ENCODE measurements around the gene SKA2. TPM values are rescaled to one million over a fixed set of nuclear protein-coding genes. Genes with fewer than 3 reads are reported as not detected.
"Not testable (repeated sequence)": the region's sequence is repeated elsewhere in the genome, so short reads cannot be mapped to it uniquely, and the experiment has no call there.

SKA2 gene
- total RNA-seq, 2 experiments from 2014 or later, result 49.2 to 56.1 TPM

- ChIA-PET POLR2A (interaction anchor here (0.6 to 2.1 kb wide), 3 partner anchors 15 to 551 kb away, joined by 3 to 19 read pairs (median 7); partner anchors contain the start of gene TRIM37), CTCF (interaction anchor here (0.6 kb wide), 1 partner anchor 104 kb away, joined by 3 read pairs; no protein-coding TSS in a partner anchor)
Observed at GRCh38 chr17:59155439-59156177, 622 bp upstream of the SKA2 start, which contains the start of gene PRR11. Gene PRR11 (plus strand): TSS chr17:59155746. CDS start chr17:59169753, 14,007 bp downstream.

GRCh38 chr17:59154292-59154720 is 680 bp downstream of the SKA2 start:
- ChIA-PET POLR2A (interaction anchor here (2.1 kb wide), 1 partner anchor 48 kb away, joined by 19 read pairs; the partner anchor contains the start of gene TRIM37), CTCF (interaction anchor here (0.8 kb wide), 1 partner anchor 26 kb away, joined by 3 read pairs; no protein-coding TSS in a partner anchor)

GRCh38 chr17:59152925-59153324 is 2.1 kb downstream of the SKA2 start:
- POLR2A ChIA-PET, result interaction anchor here (1.7 kb wide), 1 partner anchor 46 kb away, joined by 6 read pairs; the partner anchor contains the start of gene TRIM37
- CTCF ChIA-PET, result no interaction called here

GRCh38 chr17:59151591-59151990 is 3.4 kb downstream of the SKA2 start:
- ChIA-PET POLR2A (interaction anchor here (1.7 kb wide), 1 partner anchor 45 kb away, joined by 6 read pairs; the partner anchor contains the start of gene TRIM37), CTCF (interaction anchor here (1.5 kb wide), 1 partner anchor 45 kb away, joined by 3 read pairs; the partner anchor contains the start of gene TRIM37)

GRCh38 chr17:59151006-59151405 is 4.0 kb downstream of the SKA2 start:
- ChIA-PET POLR2A (interaction anchor here (1.7 kb wide), 1 partner anchor 44 kb away, joined by 6 read pairs; the partner anchor contains the start of gene TRIM37), CTCF (interaction anchor here (1.5 kb wide), 1 partner anchor 44 kb away, joined by 3 read pairs; the partner anchor contains the start of gene TRIM37)

- ChIA-PET CTCF (interaction anchor here (1.5 kb wide), 1 partner anchor 43 kb away, joined by 3 read pairs; the partner anchor contains the start of gene TRIM37), POLR2A (no interaction called here)
Observed at GRCh38 chr17:59149841-59150511, 5.0 kb downstream of the SKA2 start.

GRCh38 chr17:59149051-59149450 is 5.9 kb downstream of the SKA2 start:
- ChIA-PET POLR2A (no interaction called here), CTCF (no interaction called here)

GRCh38 chr17:59145571-59146096 is 9.4 kb downstream of the SKA2 start:
- POLR2A ChIA-PET, result no interaction called here
- CTCF ChIA-PET, result no interaction called here

- ChIA-PET POLR2A (no interaction called here), CTCF (interaction anchor here (0.6 kb wide), 1 partner anchor 13 kb away, joined by 3 read pairs; no protein-coding TSS in a partner anchor)
Observed at GRCh38 chr17:59141860-59142259, 13.1 kb downstream of the SKA2 start.

- ChIA-PET POLR2A (interaction anchor here (1.0 kb wide), 1 partner anchor 21 kb away, joined by 7 read pairs; no protein-coding TSS in a partner anchor), CTCF (interaction anchor here (0.7 kb wide), 1 partner anchor 16 kb away, joined by 3 read pairs; no protein-coding TSS in a partner anchor)
Observed at GRCh38 chr17:59139939-59140338, 15.0 kb downstream of the SKA2 start.

- POLR2A ChIA-PET, CTCF ChIA-PET: not testable (repeated sequence)
Observed at GRCh38 chr17:59138339-59138738, 16.6 kb downstream of the SKA2 start.

GRCh38 chr17:59131131-59131530 is 23.9 kb downstream of the SKA2 start:
- ChIA-PET POLR2A (no interaction called here), CTCF (no interaction called here)

- ChIA-PET POLR2A (no interaction called here), CTCF (no interaction called here)
Observed at GRCh38 chr17:59129814-59130213, 25.2 kb downstream of the SKA2 start.

- POLR2A ChIA-PET, result no interaction called here
Observed at GRCh38 chr17:59126809-59127417, 28.1 kb downstream of the SKA2 start.

GRCh38 chr17:59124665-59125064 is 30.3 kb downstream of the SKA2 start:
- ChIA-PET CTCF (no interaction called here), POLR2A (no interaction called here)

More at GRCh38 chr17:59126809-59127417, 28.1 kb downstream of the SKA2 start:
- CTCF ChIA-PET, result no interaction called here

- CTCF ChIA-PET, result no interaction called here
- POLR2A ChIA-PET, result no interaction called here
Observed at GRCh38 chr17:59121901-59122480, 33.0 kb downstream of the SKA2 start.

- CTCF ChIA-PET, result no interaction called here
- POLR2A ChIA-PET, result no interaction called here
Observed at GRCh38 chr17:59115474-59115873, 39.5 kb downstream of the SKA2 start.

GRCh38 chr17:59111539-59111938 is 43.4 kb downstream of the SKA2 start:
- ChIA-PET CTCF (interaction anchor here (0.7 kb wide), 1 partner anchor 9 kb away, joined by 4 read pairs; no protein-coding TSS in a partner anchor), POLR2A (no interaction called here)

GRCh38 chr17:59110973-59111372 is 44.0 kb downstream of the SKA2 start:
- CTCF ChIA-PET, result no interaction called here
- POLR2A ChIA-PET, result no interaction called here

Data from activated CD8-positive, alpha-beta memory T cell treated with anti-CD3 and anti-CD28 coated beads for 36 hours (primary cell).